Natural killer cell (primary cell): Measurements from ENCODE around the gene SART1. TPM values are rescaled to one million over a fixed set of nuclear protein-coding genes. Genes with fewer than 3 reads are reported as not detected.

Experiments used
- total RNA-seq, 4 donors: library from RNA; stranded (reverse); fragments of 120-200 nt in 1 of 4; gene quantifications; one replicate each; pipeline versions ENCODE4 v1.2.3 to v1.2.4, GENCODE V29; 2013 to 2022

The SART1 gene
- total RNA-seq, 3 donors from 2014 or later (not counting 1 experiment from before 2014, with no cell fraction given), result 103 to 123 (median 115) TPM

Other genes with a start within 250 kb of the SART1 start
- 100 to 1,000 TPM; 140 to 155 (median 146) TPM for gene KAT5, start 249.5 kb upstream of the SART1 start, total RNA-seq
- gene RNASEH2C, start 240.9 kb upstream of the SART1 start, total RNA-seq, result 10 to 100 TPM; 34.6 to 45.6 (median 38.5) TPM
- gene AP5B1, start 180.8 kb upstream of the SART1 start, total RNA-seq, result 10 to 100 TPM; 13.9 to 22.5 (median 21.3) TPM
- gene OVOL1, start 174.7 kb upstream of the SART1 start, total RNA-seq, result under 1 TPM in 2 of 3 donors, not detected in 1; 0.11 to 0.12 TPM
- 1 to 10 TPM in 1 of 3 donors, under 1 TPM in 2; 0.31 to 2.0 (median 0.54) TPM for gene SNX32, start 127.8 kb upstream of the SART1 start, total RNA-seq
- 1,000 to 10,000 TPM; 1,035 to 1,220 (median 1,095) TPM for gene CFL1, start 103.6 kb upstream of the SART1 start, total RNA-seq
- 10 to 100 TPM; 71.6 to 93.4 (median 73.6) TPM for gene MUS81, start 101.3 kb upstream of the SART1 start, total RNA-seq
- gene EFEMP2, start 88.9 kb upstream of the SART1 start, total RNA-seq, result 10 to 100 TPM in 1 of 3 donors, 1 to 10 TPM in 2; 6.1 to 13.0 (median 9.8) TPM
- gene CTSW, start 81.9 kb upstream of the SART1 start, total RNA-seq, result 1,000 to 10,000 TPM in 1 of 3 donors, 100 to 1,000 TPM in 2; 765 to 1,016 (median 976) TPM
- gene FIBP, start 73.3 kb upstream of the SART1 start, total RNA-seq, result 10 to 100 TPM; 36.5 to 47.9 (median 45.7) TPM
- 10 to 100 TPM; 22.6 to 36.1 (median 24.1) TPM for gene CCDC85B, start 71.1 kb upstream of the SART1 start, total RNA-seq
- 1 to 10 TPM; 3.4 to 9.0 (median 6.8) TPM for gene FOSL1, start 61.3 kb upstream of the SART1 start, total RNA-seq
- 10 to 100 TPM; 19.9 to 28.3 (median 20.7) TPM for gene C11orf68, start 42.7 kb upstream of the SART1 start, total RNA-seq
- gene DRAP1, start 42.3 kb upstream of the SART1 start, total RNA-seq, result 100 to 1,000 TPM; 114 to 115 (median 115) TPM
- gene TSGA10IP, start 16.3 kb upstream of the SART1 start, total RNA-seq, result not detected
- gene EIF1AD, start 40.4 kb downstream of the SART1 start, total RNA-seq, result 10 to 100 TPM; 49.9 to 74.2 (median 62.8) TPM
- 100 to 1,000 TPM in 1 of 3 donors, 10 to 100 TPM in 2; 87.8 to 107 (median 90.4) TPM for gene BANF1, start 40.8 kb downstream of the SART1 start, total RNA-seq
- not detected for gene CST6, start 50.3 kb downstream of the SART1 start, total RNA-seq
- 10 to 100 TPM; 12.2 to 16.9 (median 13.3) TPM for gene CATSPER1, start 64.7 kb downstream of the SART1 start, total RNA-seq
- gene GAL3ST3, start 87.4 kb downstream of the SART1 start, total RNA-seq, result not detected
- gene SF3B2, start 90.6 kb downstream of the SART1 start, total RNA-seq, result 100 to 1,000 TPM; 249 to 269 (median 253) TPM
- gene PACS1, start 108.5 kb downstream of the SART1 start, total RNA-seq, result 100 to 1,000 TPM; 176 to 204 (median 186) TPM